Mesendoderm (in vitro differentiated cells): ENCODE results near the gene ABHD4.

ENCODE experiments used
- DNase-seq: peaks from one replicate; pipeline ENCODE4 v3.0.0; 2013
- H2AK5ac ChIP-seq: 2 replicates; pipeline ENCODE4 v1.6.1; 2013; ENCODE audit warnings: low read length, inconsistent platforms
- H2BK120ac ChIP-seq: 2 replicates; pipeline ENCODE4 v1.6.1; 2013; ENCODE audit warnings: low read depth, mild to moderate bottlenecking, low read length, moderate library complexity, mixed read lengths
- H2BK15ac ChIP-seq: replicated peaks from 2 replicates; pipeline ENCODE4 v1.6.1; 2013; ENCODE audit warnings: low read depth, mild to moderate bottlenecking, moderate library complexity
- H2BK5ac ChIP-seq: 2 replicates; pipeline ENCODE4 v1.6.1; 2013; ENCODE audit warnings: low read length, inconsistent platforms
- H3K18ac ChIP-seq: 2 replicates; pipeline ENCODE4 v1.6.1; 2013; ENCODE audit warnings: mild to moderate bottlenecking, low read length, mixed read lengths
- H3K23ac ChIP-seq: one replicate; pipeline ENCODE4 v1.6.1; 2013; ENCODE audit warnings: low read length
- H3K27ac ChIP-seq: 2 replicates; pipeline ENCODE4 v1.5.1; 2013; ENCODE audit warnings: low read depth, mild to moderate bottlenecking, inconsistent platforms, low read length, moderate library complexity
- H3K27me3 ChIP-seq: 2 replicates; pipeline ENCODE4 v1.6.1; 2013; ENCODE audit warnings: low read length, control low read depth, mild to moderate bottlenecking, inconsistent platforms; ENCODE audit not compliant: insufficient read depth, poor library complexity
- H3K36me3 ChIP-seq: 2 replicates; pipeline ENCODE4 v1.6.1; 2013; ENCODE audit warnings: low read length, inconsistent platforms; ENCODE audit not compliant: control insufficient read depth, insufficient read depth
- H3K4ac ChIP-seq: one replicate; pipeline ENCODE4 v1.6.1; 2013; ENCODE audit warnings: low read depth, mild to moderate bottlenecking, low read length, moderate library complexity
- H3K4me1 ChIP-seq: 2 replicates; pipeline ENCODE4 v1.6.1; 2013; ENCODE audit warnings: low read depth, low read length, inconsistent platforms; ENCODE audit not compliant: control insufficient read depth
- H3K4me2 ChIP-seq: 2 replicates; pipeline ENCODE4 v1.6.1; 2013; ENCODE audit warnings: low read length
- H3K4me3 ChIP-seq: 2 replicates; pipeline ENCODE4 v1.5.1; 2013; ENCODE audit warnings: mild to moderate bottlenecking, low read length
- H3K56ac ChIP-seq: one replicate; pipeline ENCODE4 v1.6.1; 2013; ENCODE audit warnings: low read length
- H3K79me1 ChIP-seq: 2 replicates; pipeline ENCODE4 v1.6.1; 2013; ENCODE audit warnings: low read length, inconsistent platforms
- H3K79me2 ChIP-seq: 2 replicates; pipeline ENCODE4 v1.6.1; 2013; ENCODE audit warnings: mild to moderate bottlenecking, low read length; ENCODE audit not compliant: control insufficient read depth, insufficient read depth
- H3K9ac ChIP-seq: 2 replicates; pipeline ENCODE4 v1.6.1; 2013; ENCODE audit warnings: low read length, inconsistent platforms
- H4K5ac ChIP-seq: one replicate; pipeline ENCODE4 v1.6.1; 2013; ENCODE audit warnings: low read length
- H4K8ac ChIP-seq: one replicate; pipeline ENCODE4 v1.6.1; 2013; ENCODE audit warnings: low read depth, mild to moderate bottlenecking, control low read depth, low read length, moderate library complexity
- WGBS: extraction: QIAGEN DNeasy Blood & Tissue Kit; methylation state at CpG from one replicate; pipeline ENCODE4 v1.1.7; 2013; ENCODE audit warnings: low lambda C conversion rate, missing lambda C conversion rate; ENCODE audit not compliant: insufficient coverage; ENCODE audit errors: extremely low coverage; 5-methylcytosine and 5-hydroxymethylcytosine counted together

Gene ABHD4

GRCh38 chr14:22596354-22596879 is 1.7 kb upstream of the ABHD4 start:
- Histone ChIP-seq H3K4me1 (peaks cover 19% of the 10 kb centered on the region), H2BK15ac (no peak overlapping the region), H4K5ac (no peak overlapping the region), H2BK5ac (no peak overlapping the region), H3K56ac (no peak overlapping the region), H3K27ac (no peak overlapping the region), H3K23ac (no peak overlapping the region), H3K4me3 (no peak overlapping the region), H3K79me2 (peaks cover 9% of the 10 kb centered on the region), H2BK120ac (no peak overlapping the region), H3K36me3 (no peaks in the 10 kb centered on the region), H2AK5ac (no peak overlapping the region), H3K18ac (peak overlapping the region; percentile 51), H3K4me2 (no peak overlapping the region), H3K4ac (no peak overlapping the region), H3K27me3 (no peaks in the 10 kb centered on the region), H3K79me1 (peaks cover 7% of the 10 kb centered on the region), H3K9ac (no peak overlapping the region), H4K8ac (no peak overlapping the region)
- no CpG with 5 or more reads among the region's 3 CpGs for WGBS
- no peak for DNase-seq

DNA sequence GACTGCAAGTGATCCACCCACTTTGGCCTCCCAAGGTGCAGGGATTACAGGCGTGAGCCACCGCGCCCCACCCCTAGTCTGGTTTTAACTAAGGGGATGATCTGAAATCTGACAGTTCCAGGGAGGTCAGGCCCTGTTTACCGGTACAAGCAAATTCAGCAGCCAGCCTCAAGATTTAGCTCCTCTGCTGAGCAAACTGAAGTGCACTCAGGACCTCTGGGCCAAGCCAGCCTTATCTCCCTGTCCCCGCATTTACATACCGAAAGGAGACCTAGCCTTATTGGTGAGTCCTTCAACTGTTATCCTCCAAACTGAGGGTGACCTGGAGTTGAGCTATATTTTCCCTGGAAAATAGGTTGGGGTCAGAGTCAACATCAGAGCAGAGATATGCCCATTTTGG is 835 bp upstream of the ABHD4 start:
- no peak overlapping the region for H3K4me3 ChIP-seq
- peaks cover 6% of the 10 kb centered on the region for H3K36me3 ChIP-seq
- H3K4me1 ChIP-seq = peaks cover 18% of the 10 kb centered on the region
- no peak overlapping the region for H3K27ac ChIP-seq
- H3K18ac ChIP-seq = no peak overlapping the region
- H3K9ac ChIP-seq = peak overlapping the region; percentile 1
- H4K5ac ChIP-seq = no peak overlapping the region
- no peak overlapping the region for H3K4me2 ChIP-seq
- H2BK120ac ChIP-seq = no peak overlapping the region
- H3K23ac ChIP-seq = no peak overlapping the region
- H3K79me2 ChIP-seq = peaks cover 9% of the 10 kb centered on the region
- H3K27me3 ChIP-seq = no peaks in the 10 kb centered on the region
- DNase-seq = peak; percentile 65
- no peak overlapping the region for H2BK5ac ChIP-seq
- no peak overlapping the region for H2AK5ac ChIP-seq
- H2BK15ac ChIP-seq = no peak overlapping the region
- no CpG with 5 or more reads among the region's 6 CpGs for WGBS
- H4K8ac ChIP-seq = no peak overlapping the region
- H3K79me1 ChIP-seq = peaks cover 7% of the 10 kb centered on the region
- H3K4ac ChIP-seq = no peak overlapping the region
- H3K56ac ChIP-seq = peak overlapping the region; percentile 72

GRCh38 chr14:22597771-22598098 is 365 bp upstream of the ABHD4 start:
- H2BK15ac ChIP-seq = no peak overlapping the region
- no CpG with 5 or more reads among the region's 9 CpGs for WGBS
- peaks cover 8% of the 10 kb centered on the region for H3K36me3 ChIP-seq

DNA sequence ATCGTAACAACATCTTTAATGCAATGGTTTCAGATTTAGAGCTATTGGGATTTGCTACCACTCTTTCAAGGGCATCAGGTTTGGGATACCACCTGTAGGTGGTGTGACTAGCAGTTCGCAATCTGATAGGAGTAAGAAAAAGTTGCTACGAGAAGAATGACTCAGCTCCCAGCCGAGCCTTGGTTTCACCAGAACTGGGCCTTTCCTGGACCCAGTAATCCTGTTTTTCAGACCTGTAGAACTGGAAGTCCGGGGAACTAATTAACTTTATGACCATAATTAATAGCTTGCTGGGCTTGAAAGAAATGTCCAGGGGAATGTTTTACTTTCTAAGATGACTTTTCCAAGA is 770 bp downstream of the ABHD4 start:
- Histone ChIP-seq H3K4me2 (peak overlapping the region; percentile 67), H3K27me3 (no peaks in the 10 kb centered on the region), H3K4ac (no peak overlapping the region), H3K4me3 (peak overlapping the region; percentile 91), H3K79me2 (peaks cover 9% of the 10 kb centered on the region), H3K18ac (peak overlapping the region; percentile 55), H3K36me3 (peaks cover 10% of the 10 kb centered on the region), H2BK120ac (peak overlapping the region; percentile 34), H3K79me1 (peaks cover 7% of the 10 kb centered on the region), H3K23ac (no peak overlapping the region), H2BK15ac (no peak overlapping the region), H4K8ac (no peak overlapping the region), H2AK5ac (no peak overlapping the region), H3K9ac (peak overlapping the region; percentile 86), H4K5ac (no peak overlapping the region), H3K4me1 (peaks cover 12% of the 10 kb centered on the region), H2BK5ac (no peak overlapping the region), H3K56ac (peak overlapping the region; percentile 91), H3K27ac (no peak overlapping the region)
- peak; percentile 81 for DNase-seq
- WGBS = no CpG with 5 or more reads among the region's 5 CpGs

More at GRCh38 chr14:22597771-22598098, 365 bp upstream of the ABHD4 start:
- no peak overlapping the region for H3K18ac ChIP-seq
- H3K9ac ChIP-seq = peak overlapping the region; percentile 74
- H3K4me2 ChIP-seq = peak overlapping the region; percentile 79
- H3K4ac ChIP-seq = no peak overlapping the region
- no peaks in the 10 kb centered on the region for H3K27me3 ChIP-seq
- H2AK5ac ChIP-seq = no peak overlapping the region
- peak overlapping the region; percentile 24 for H3K4me3 ChIP-seq
- no peak for DNase-seq
- peaks cover 9% of the 10 kb centered on the region for H3K79me2 ChIP-seq
- H3K56ac ChIP-seq = peak overlapping the region; percentile 81
- H2BK120ac ChIP-seq = no peak overlapping the region
- no peak overlapping the region for H3K27ac ChIP-seq
- H4K5ac ChIP-seq = no peak overlapping the region
- H3K79me1 ChIP-seq = peaks cover 7% of the 10 kb centered on the region
- H2BK5ac ChIP-seq = peak overlapping the region; percentile 56
- H4K8ac ChIP-seq = no peak overlapping the region
- H3K4me1 ChIP-seq = peaks cover 15% of the 10 kb centered on the region
- H3K23ac ChIP-seq = no peak overlapping the region

DNA sequence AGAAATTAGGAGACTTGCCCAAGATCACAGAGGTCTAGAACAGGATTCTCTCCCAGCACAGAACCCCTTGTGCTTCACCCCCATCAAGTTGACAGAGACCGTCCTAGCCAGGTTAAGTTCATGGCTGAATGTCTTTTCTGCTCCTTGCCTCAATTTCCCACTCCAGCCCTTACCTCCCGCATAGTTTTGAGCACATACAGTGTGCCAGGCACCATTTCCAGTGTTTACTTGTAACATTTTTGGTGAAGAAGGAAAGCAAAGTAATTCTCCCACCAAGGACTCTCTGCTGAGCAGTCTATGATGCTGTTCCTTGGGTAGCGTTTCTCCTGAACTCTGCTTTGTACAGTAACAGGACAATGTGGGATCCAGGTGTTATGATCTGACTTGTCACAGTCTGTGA is 1.2 kb downstream of the ABHD4 start:
- DNase-seq = no peak
- Histone ChIP-seq H3K4ac (peak overlapping the region; percentile 48), H3K4me3 (peak overlapping the region; percentile 91), H2BK15ac (no peak overlapping the region), H3K4me1 (peaks cover 9% of the 10 kb centered on the region), H3K36me3 (peaks cover 10% of the 10 kb centered on the region), H2BK5ac (peak overlapping the region; percentile 25), H3K79me2 (peaks cover 9% of the 10 kb centered on the region), H2BK120ac (peak overlapping the region; percentile 34), H3K79me1 (peaks cover 7% of the 10 kb centered on the region), H3K18ac (peak overlapping the region; percentile 43), H3K4me2 (peak overlapping the region; percentile 67), H4K8ac (no peak overlapping the region), H2AK5ac (peak overlapping the region; percentile 87), H3K27me3 (no peaks in the 10 kb centered on the region), H3K23ac (no peak overlapping the region), H3K27ac (no peak overlapping the region), H3K9ac (peak overlapping the region; percentile 86), H4K5ac (no peak overlapping the region), H3K56ac (peak overlapping the region; percentile 91)
- WGBS = no CpG with 5 or more reads among the region's 3 CpGs

GRCh38 chr14:22600027-22600426 is 1.9 kb downstream of the ABHD4 start:
- Histone ChIP-seq H4K5ac (no peak overlapping the region), H3K56ac (no peak overlapping the region), H3K27me3 (no peaks in the 10 kb centered on the region), H2AK5ac (no peak overlapping the region), H3K79me2 (peaks cover 9% of the 10 kb centered on the region), H3K4me3 (no peak overlapping the region), H3K18ac (no peak overlapping the region), H3K4ac (no peak overlapping the region), H3K79me1 (peaks cover 7% of the 10 kb centered on the region), H4K8ac (no peak overlapping the region), H3K9ac (peak overlapping the region; percentile 11), H2BK5ac (no peak overlapping the region), H3K23ac (no peak overlapping the region), H2BK15ac (no peak overlapping the region), H3K36me3 (peaks cover 10% of the 10 kb centered on the region), H3K4me1 (peaks cover 9% of the 10 kb centered on the region), H3K4me2 (no peak overlapping the region), H2BK120ac (no peak overlapping the region), H3K27ac (no peak overlapping the region)
- no peak for DNase-seq
